Measurements from ENCODE around the gene UBE4B.

DNA sequence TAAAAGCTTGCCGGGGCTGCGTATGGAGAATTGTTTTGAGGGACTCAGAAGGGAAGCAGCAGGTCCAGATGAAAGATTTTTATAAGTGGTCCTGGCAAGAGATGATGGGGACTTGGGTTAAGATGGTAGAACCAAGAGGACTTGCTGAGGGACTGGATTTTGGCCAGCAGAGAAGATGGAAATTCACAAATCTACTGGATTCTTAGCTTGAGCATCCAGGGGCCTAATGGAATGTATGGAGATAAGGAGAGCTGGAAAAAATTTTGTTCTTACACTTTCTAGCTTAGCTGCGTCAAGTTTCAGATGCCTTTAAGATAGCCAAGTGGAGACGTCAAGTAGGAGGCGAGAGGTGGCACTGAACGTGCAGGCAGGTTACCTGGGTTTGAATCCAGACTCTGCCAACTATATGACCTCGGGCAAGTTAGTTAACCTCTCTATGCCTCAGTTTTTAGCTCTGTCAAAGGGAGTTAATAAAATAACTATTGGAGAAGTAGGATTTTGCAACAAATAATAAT lies 39.1 kb upstream of the UBE4B start:
- TF ChIP-seq, protein P1, sequence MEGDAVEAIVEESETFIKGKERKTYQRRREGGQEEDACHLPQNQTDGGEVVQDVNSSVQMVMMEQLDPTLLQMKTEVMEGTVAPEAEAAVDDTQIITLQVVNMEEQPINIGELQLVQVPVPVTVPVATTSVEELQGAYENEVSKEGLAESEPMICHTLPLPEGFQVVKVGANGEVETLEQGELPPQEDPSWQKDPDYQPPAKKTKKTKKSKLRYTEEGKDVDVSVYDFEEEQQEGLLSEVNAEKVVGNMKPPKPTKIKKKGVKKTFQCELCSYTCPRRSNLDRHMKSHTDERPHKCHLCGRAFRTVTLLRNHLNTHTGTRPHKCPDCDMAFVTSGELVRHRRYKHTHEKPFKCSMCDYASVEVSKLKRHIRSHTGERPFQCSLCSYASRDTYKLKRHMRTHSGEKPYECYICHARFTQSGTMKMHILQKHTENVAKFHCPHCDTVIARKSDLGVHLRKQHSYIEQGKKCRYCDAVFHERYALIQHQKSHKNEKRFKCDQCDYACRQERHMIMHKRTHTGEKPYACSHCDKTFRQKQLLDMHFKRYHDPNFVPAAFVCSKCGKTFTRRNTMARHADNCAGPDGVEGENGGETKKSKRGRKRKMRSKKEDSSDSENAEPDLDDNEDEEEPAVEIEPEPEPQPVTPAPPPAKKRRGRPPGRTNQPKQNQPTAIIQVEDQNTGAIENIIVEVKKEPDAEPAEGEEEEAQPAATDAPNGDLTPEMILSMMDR (IDR thresholded peaks at IDR 0.05) = no peak
- no peak for TF ChIP-seq EZH2 (IDR thresholded peaks at IDR 0.05; ENCODE audit: borderline replicate concordance, insufficient read depth, low read depth, low read length, poor library complexity, severe bottlenecking)

All from B cell (primary cell).